ENCODE measurements around the gene SLC25A51.

Gene SLC25A51

GRCh38 chr9:37947471-37947870, 43.5 kb upstream of the SLC25A51 start:
- Histone ChIP-seq H3K36me3 (ENCODE audit: control insufficient read depth in 2 of 2, insufficient read depth in 1 of 2, low read length in 2 of 2) (peaks cover 0 to 95% of the 10 kb centered on the region in 2 experiments; a peak in 2 of 3 replicates), H3K27ac (ENCODE audit: extremely low read depth, low read depth, low read length) (no peak overlapping the region), H3K9me3 (ENCODE audit: control insufficient read depth, insufficient read depth, low read depth, low read length) (no peaks in the 10 kb centered on the region), H3K4me1 (ENCODE audit: control insufficient read depth, insufficient read depth, low read length) (no peaks in the 10 kb centered on the region), H3K4me3 (ENCODE audit: low read depth, low read length) (no peak overlapping the region)
- POLR2A ChIA-PET = no interaction called here
- CTCF ChIA-PET = no interaction called here
- TF ChIP-seq SETDB1 (IDR thresholded peaks at IDR 0.05; ENCODE audit: insufficient read length, low read length) = no peak

GRCh38 chr9:37946971-37947370, 43.0 kb upstream of the SLC25A51 start:
- ChIA-PET CTCF (no interaction called here), POLR2A (no interaction called here)
- Histone ChIP-seq H3K4me1 (ENCODE audit: control insufficient read depth, insufficient read depth, low read length) (no peaks in the 10 kb centered on the region), H3K4me3 (ENCODE audit: low read depth, low read length) (no peak overlapping the region), H3K9me3 (ENCODE audit: control insufficient read depth, insufficient read depth, low read depth, low read length) (no peaks in the 10 kb centered on the region), H3K36me3 (ENCODE audit: control insufficient read depth in 2 of 2, insufficient read depth in 1 of 2, low read length in 2 of 2) (peaks cover 0 to 95% of the 10 kb centered on the region in 2 experiments; a peak in 2 of 3 replicates), H3K27ac (ENCODE audit: extremely low read depth, low read depth, low read length) (no peak overlapping the region)
- no peak for TF ChIP-seq ZNF138 (tag by site-specific recombination; IDR thresholded peaks at IDR 0.05; ENCODE audit: borderline replicate concordance)
- no peak for TF ChIP-seq ZBTB44 (tag by site-specific recombination; IDR thresholded peaks at IDR 0.05)
- no peak for TF ChIP-seq REST (tag by site-specific recombination; IDR thresholded peaks at IDR 0.05)
- TF ChIP-seq KLF8 (tag by site-specific recombination; IDR thresholded peaks at IDR 0.05) = no peak
- no peak for TF ChIP-seq ZNF155 (tag by site-specific recombination; IDR thresholded peaks at IDR 0.05)
- no peak for TF ChIP-seq HIC1 (tag by site-specific recombination; IDR thresholded peaks at IDR 0.05)
- no peak for TF ChIP-seq PRDM1 (tag by site-specific recombination; IDR thresholded peaks at IDR 0.05)
- TF ChIP-seq ZNF624 (tag by site-specific recombination; IDR thresholded peaks at IDR 0.05) = no peak
- TF ChIP-seq ZNF214 (tag by site-specific recombination; IDR thresholded peaks at IDR 0.05; ENCODE audit: borderline replicate concordance) = no peak
- TF ChIP-seq ZNF571 (tag by site-specific recombination; IDR thresholded peaks at IDR 0.05) = no peak
- TF ChIP-seq ZNF404 (tag by site-specific recombination; IDR thresholded peaks at IDR 0.05) = no peak
- TF ChIP-seq ZNF266 (tag by site-specific recombination; IDR thresholded peaks at IDR 0.05; ENCODE audit: low read depth) = no peak
- no peak for TF ChIP-seq ZNF433 (tag by site-specific recombination; IDR thresholded peaks at IDR 0.05; ENCODE audit: low read depth)
- no peak for TF ChIP-seq ZNF48 (tag by site-specific recombination; IDR thresholded peaks at IDR 0.05)

GRCh38 chr9:37946041-37946440, 42.1 kb upstream of the SLC25A51 start:
- POLR2A ChIA-PET = no interaction called here
- no peak for TF ChIP-seq ZBTB44 (tag by site-specific recombination; IDR thresholded peaks at IDR 0.05)
- no peak for TF ChIP-seq ZNF18 (tag by site-specific recombination; IDR thresholded peaks at IDR 0.05)
- TF ChIP-seq ZNF558 (tag by site-specific recombination; IDR thresholded peaks at IDR 0.05) = no peak
- TF ChIP-seq ZNF19 (tag by site-specific recombination; IDR thresholded peaks at IDR 0.05; ENCODE audit: low read depth) = no peak
- TF ChIP-seq GLI4 (tag by site-specific recombination; IDR thresholded peaks at IDR 0.05) = no peak
- TF ChIP-seq ZNF398 (tag by site-specific recombination; IDR thresholded peaks at IDR 0.05) = no peak

More at GRCh38 chr9:37946041-37946440, 42.1 kb upstream of the SLC25A51 start:
- H3K9me3 ChIP-seq (ENCODE audit: control insufficient read depth, insufficient read depth, low read depth, low read length) = no peaks in the 10 kb centered on the region
- H3K27ac ChIP-seq (ENCODE audit: extremely low read depth, low read depth, low read length) = no peak overlapping the region
- H3K4me1 ChIP-seq (ENCODE audit: control insufficient read depth, insufficient read depth, low read length) = no peaks in the 10 kb centered on the region
- CTCF ChIA-PET = no interaction called here
- H3K36me3 ChIP-seq (ENCODE audit: control insufficient read depth in 2 of 2, insufficient read depth in 1 of 2, low read length in 2 of 2) = peaks cover 0 to 95% of the 10 kb centered on the region in 2 experiments; a peak in 2 of 3 replicates
- H3K4me3 ChIP-seq (ENCODE audit: low read depth, low read length) = no peak overlapping the region
